HG03175 (cell line): ENCODE data around the gene SEMA5A.

Experiments used
- ATAC-seq: cut with Tn5 transposase; IDR thresholded peaks from one replicate; pipeline ENCODE4 v1.9.1; 2021; ENCODE audit warnings: mild to moderate bottlenecking, moderate library complexity; ENCODE audit not compliant: unreplicated experiment

The SEMA5A gene

DNA sequence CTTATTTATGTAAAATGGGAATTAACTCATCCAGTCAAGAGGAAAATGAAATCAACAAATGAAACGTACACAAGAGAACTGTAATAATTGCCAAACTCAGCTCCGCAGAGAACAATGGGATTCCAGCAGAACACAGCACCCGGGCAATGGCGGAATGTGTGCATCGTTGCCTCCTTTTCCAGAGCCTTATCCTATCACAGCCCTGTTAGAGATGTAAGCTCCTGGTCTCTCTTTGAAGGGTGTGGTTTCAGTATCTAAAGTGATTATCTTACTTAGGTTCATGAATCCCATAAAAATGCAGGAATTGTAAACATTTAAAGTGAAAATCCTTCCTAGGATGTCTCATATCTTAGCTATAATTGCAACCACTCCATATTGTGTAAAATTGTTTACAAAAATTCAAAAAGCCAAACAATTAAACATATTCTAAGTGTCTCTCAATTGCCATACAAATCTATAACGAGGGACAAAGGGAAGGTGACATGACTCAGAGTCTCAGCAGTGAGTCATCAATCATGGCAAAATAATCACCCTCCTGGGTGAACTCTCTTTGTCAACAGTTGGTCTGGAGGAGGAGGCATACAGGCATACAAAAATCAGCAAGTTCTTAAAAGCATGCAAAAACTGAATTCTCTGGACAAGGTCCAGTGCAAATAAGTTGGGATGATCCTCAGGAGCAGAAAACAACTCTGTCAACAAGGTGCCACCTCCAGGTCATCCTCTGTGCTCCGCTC lies 22.6 kb downstream of the SEMA5A start:
- ATAC-seq: no peak

DNA sequence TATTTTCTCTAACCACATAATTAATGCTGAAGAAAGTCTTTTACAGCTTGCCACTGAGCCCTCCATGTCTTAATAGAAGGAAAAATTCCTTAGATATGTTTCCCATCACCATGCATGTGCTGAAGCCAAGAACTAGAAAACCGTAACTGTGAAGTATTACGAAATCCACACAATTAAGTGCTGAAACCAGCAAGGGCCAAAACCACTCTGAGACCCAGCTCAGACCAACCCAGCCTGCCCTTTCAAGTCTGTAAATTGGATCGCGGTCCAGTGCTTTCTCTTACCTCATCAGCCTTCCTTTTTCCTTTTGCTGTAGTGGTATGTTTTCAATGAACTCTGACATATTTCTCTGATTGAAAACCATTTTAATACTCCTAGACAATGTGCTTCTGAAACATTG lies 26.3 kb downstream of the SEMA5A start:
- no peak for ATAC-seq

DNA sequence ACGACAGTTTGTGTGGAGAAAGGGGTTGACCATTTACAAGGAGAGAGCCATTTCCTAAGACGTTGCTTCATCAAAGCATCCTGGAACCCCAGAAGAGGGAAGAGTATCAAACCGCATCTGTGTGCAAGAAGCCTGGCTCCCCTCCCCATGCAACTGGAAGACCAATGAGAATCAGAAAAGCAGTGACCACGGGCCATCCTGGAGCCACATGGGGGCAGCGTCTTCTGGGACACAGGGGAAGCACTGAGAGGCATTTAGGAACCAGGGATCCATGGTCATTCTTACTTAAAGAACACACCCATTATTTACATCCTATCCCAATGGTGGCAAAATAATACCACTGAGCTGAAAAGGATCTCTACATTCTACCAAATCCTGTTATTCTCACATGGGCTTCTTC lies 29.3 kb downstream of the SEMA5A start:
- ATAC-seq: no peak

DNA sequence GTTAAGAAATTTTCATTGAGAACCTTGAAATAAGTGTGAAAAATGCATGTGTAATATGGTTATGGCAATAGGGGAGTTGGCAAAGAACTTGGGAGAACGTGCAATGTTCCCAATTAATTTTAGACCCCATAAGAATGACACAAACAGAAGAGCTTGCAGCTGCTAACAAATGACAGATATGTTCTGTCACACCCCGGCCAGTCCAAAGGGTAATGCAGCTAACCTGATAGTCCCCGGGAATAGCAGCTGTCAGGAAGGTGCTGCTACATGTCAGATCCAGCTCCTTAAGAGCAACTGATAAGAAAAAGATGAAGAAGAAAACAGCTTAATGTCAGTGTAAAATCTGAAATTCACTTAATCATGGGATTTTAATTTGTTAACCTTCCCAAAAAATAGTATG lies 30.4 kb downstream of the SEMA5A start:
- ATAC-seq: no peak

DNA sequence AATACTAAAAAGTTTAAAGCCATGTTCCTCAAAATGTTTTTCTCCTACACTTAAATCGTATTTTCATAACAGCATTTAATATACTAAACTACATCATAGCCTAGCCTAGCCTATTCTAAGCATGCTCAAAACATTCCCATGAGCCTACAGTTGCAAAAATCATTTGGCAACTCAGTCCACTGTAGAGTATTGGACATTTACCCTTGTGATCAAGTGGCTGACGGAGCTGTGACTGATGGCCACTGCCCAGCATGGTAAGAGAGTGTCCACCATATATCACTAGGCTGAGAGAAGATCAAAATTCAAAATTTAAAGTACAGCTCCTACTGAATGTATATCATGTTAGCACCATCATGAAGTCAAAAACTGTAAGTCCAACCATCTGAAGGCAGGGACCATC lies 30.9 kb downstream of the SEMA5A start:
- ATAC-seq: no peak

DNA sequence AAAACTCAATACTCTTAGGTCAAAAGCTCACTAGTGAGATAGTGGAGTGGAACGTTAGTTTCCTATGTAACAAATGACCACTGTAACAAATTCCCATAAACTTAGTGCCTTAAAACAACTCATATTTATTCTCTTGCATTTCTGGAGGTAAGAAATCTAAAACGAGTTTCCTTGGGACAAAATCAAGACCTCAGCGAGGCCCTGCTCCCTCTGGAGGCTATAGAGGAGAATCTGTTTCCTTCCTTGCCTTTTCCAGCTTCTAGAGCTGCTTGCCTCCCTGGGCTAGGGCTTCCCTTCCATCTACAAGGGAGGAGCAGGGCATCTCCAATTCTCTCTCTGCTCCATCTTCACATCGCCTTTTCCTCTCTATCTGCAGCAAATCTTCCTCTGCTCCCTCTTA lies 32.0 kb downstream of the SEMA5A start:
- no peak for ATAC-seq

DNA sequence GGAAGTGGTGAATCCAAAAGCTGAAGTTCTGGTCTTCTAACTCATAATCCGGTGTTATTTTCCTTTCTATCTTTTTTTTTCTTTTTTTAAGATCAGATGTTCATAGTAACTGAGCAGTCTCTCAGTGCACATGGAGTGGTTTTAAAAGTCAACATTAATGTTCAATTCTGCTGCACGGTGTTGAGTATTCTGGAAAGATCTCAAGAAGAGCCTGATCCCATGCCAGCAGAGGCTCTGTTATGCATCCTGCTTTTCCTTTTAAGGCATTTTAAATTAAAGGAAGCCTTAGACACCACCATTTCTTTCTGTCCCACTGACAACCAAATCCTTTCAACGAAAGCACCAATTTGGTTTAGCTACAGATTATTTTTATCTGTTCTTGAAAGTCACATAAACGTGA lies 33.4 kb downstream of the SEMA5A start:
- no peak for ATAC-seq

DNA sequence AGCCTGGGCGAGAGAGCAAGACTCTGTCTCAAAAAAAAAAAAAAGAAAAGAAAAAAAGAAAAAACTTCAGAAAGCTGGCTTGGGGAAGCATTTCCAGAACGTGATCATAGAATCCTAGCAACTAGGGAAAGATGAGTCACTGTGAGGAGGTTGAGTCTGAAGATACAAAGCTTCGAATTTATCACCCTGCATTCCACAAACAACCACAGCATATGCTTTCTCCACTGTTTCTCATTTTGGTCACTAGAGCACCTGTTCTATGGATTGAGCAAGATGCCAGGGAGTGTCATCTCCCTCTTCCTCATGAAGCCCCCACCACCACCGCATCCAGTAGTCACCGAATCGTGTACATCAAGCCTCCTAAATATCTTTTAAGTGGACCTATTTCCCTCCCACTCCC lies 37.9 kb downstream of the SEMA5A start:
- ATAC-seq: no peak

DNA sequence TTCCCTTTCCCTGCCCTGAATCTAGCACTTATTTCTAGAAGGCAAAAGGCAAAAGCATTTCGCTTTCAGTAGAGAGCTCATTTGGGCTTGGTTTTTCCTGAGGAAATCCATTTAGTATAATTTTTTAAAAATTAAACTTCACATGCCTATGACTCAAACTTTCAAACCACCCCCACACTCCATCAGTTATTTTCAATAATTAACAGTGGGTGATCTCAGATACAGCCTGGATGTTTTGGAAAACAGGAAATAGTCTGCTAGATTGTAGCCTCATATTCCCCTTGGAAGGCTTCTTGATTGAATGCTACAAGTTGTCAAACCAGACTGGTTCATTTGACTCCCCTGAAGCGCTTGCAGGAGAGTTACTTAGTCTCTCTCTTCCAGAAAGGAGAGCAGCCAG lies 40.6 kb downstream of the SEMA5A start:
- ATAC-seq: no peak

DNA sequence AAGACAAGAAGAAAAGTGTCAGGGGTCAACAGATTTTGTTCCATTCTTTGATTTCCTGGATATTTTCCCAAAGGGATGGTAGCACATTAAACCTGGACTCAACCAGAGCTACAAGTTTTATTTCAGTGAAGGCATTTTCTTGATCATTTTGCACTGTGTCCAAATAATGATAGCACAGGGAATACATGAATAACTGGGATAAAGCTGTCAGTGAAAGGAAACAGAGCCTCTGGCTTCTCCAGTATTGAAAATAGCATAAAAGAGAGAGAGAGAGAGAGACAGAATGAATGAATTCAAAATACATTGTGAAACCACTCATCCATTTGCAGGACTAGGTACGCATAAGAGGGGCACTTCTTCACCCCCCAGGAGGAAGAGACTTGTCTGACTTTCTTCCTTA lies 43.0 kb downstream of the SEMA5A start:
- ATAC-seq: no peak

DNA sequence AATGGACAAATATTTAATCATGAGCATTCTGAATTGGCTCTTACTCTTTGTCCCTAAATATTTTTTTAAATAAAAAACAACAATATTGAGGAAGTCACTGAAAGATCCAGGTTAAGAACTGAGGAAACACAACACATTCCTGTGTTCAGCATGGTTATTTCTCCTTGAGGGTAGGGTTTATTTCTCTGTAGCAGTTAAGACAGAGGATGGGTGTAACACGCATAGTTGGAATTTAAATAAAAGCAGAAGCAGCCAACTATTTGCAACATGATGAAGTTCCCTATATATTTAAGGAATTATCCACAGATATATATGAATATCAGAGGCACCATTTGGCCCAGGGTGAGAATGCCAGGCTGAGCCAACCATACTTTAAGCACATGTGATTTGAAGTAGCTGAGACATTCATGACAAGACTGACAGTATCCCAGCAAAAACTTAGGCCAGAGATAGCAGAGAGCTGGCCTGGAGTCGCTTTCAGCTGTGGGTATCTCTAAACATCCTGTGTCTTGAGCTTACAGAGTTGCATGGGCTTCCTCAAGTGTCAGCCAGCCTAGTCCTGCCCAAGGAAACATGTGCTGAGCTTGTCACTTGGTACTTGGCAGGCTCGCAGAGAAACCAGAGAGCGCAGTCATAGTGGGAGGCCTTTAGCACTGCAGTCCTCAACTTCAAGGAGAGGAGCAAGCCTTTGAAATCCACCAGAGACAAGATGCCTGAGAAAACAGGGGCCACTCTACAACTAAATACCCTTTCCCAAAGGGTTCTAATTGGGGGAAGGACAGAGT lies 43.6 kb downstream of the SEMA5A start:
- no peak for ATAC-seq

DNA sequence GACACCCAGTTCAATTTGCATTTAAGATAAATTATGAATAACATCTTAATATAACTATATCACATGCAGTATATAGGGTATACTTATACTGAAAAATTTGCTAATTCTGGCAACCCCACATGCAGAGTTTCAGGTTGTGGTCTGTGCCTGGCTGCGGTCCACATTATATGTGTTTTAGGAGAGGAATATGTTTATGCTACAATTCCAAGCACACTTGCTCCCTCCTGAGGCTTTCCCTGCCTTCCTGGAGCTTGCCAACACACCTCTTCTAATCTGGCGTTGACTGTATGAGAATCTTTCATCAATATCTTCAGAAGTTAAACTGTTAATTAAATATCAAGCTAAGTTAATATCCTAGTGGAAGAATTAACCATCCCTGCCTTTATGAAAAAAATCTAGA lies 45.2 kb downstream of the SEMA5A start:
- ATAC-seq: no peak

DNA sequence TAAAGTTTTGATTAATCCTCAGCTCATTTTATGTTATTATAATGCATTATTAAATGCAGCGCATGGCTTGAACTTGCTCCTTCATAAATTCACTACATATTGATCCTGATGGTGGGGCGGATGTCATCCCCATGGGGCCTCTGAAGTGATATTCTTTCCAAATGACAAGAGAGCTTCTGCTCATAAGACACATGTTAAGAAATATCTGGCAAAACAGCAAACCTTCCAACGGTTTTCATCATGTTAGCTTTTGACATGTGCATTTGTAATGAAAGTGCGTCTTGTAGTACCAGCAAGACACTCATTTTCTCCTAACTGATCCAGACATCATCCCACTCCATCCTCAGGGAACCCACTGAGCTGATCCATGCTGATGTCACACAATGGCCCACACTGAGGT lies 45.7 kb downstream of the SEMA5A start:
- no peak for ATAC-seq

DNA sequence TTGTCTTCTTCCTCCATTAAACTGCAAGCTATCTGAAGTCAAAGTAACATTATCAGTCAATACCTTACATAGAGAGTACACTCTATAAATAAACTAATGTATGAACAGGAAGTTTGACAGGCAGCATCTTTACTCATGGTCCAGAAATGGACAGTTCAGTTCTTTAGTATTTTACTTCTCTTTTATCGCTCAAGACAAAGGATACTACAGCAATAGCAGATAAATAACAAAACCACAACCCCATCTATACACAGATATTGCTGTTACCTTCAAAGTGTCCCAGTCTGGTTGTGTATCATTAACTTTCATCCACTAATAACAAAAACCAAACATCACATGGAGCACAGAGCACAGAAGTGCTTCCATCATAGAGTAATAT lies 46.4 kb downstream of the SEMA5A start:
- peak; percentile 71 for ATAC-seq

DNA sequence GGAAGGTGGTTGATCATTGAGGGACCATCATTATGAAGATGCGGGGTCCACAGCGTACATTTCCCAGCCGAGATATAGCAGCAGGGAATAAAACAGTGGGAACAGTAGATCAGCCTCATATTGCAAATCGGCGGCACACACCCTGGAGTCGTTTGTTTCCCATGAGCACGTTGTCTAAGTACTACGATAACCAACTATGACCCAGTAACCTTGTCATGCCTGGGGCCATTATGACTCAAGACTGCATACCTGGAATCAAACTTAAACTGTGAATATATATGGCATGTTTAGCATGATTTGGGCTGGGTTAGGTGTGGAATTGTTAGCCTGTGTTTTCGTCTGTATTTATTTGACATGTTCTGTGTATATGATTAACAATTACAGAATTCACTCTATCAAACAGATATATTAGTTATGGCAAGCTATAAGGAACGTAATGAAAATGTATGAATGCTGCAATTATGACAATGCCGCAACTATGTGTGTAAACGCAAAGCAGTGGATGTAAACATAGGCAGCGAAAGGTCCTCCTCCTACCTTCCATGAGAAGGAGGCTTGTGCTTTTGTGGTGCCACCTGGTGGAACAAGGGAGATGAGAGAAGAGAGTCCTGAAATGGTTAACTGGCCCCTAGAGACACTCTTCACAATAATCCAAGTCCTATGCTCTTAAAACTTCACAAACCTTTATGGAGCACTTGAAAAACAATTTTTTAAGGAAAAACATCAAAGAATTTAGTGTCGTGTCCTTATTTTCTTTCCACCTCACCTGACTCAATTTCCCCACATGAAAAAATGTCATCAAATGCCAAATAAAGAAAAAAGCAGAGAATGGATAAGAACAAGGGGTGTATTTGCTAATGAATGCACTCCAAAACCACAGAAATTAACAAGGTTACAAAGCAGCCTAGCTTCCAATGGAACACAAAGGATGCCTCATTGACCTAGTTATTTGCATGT lies 47.1 kb downstream of the SEMA5A start:
- ATAC-seq: no peak

DNA sequence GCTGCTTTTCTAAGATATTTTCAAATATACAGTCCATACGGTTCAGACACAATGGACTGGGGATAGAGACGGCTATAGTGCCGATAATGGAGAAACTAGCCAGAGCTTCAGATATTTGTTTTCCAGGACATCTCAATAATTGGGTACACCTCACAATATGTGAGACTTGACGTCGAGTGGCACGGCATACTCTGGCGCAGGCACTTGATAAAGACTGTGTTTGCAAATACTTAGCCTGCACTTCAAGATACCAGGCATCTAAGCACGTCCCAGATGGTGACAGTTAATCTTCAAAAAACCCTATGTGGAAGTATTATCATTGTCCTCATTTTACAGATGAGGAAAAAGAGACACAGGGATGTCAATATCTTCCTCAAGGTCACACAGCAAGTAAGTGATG lies 48.5 kb downstream of the SEMA5A start:
- no peak for ATAC-seq

DNA sequence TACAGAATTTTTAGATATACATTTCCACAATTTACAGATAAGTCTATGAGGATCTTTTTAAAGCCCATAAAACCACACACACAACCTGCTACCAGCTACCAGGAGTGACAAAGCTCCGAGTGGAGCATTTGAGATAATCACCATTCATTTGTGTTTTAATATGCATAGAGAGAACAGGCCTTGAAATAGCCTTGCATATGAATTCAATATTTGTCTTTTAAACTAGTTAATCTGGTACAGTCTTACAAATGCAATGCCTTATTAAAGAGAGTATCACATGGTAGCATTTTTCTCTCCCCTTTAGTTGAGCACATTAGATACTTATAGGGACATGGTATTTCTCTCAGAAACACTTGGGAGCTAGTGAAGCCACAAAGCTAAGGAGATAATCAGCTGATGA lies 49.1 kb downstream of the SEMA5A start:
- no peak for ATAC-seq

DNA sequence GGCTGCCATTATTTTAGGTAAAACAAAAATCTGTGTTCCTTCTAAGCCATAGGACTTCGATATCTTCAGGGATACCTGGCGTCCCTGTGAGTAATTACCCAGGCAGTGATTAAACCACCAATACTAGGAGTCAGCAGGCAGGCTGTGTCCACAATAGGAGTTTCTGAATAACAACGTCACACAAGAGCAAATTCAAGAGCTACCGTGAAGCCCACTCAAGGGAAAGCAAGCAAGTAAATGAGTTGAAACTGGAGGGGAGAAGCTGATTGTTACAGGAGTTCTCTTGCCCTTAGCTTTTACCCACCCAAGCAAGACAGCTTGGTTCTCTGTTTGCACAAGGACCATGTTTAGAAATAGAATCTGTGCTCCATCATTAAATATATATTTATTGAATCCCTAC lies 50.8 kb downstream of the SEMA5A start:
- no peak for ATAC-seq

DNA sequence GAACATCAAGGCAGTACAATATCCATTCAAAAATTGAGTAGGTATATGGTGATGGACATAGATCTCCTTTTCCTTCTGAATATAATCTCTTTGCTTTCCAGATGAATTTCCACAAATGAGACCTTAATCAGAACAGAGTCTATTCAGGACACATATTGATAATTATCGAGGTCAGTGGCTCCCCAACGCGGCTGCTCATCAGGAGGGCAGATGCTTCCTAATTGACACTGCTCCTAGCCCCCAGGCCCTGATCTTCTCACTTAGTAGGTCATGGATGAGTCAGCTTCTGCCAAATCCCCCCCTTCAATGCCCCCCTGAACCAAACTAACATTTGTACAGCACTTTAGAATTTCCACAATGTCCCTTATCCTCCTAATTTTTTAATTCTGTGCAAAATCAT lies 51.6 kb downstream of the SEMA5A start:
- no peak for ATAC-seq

DNA sequence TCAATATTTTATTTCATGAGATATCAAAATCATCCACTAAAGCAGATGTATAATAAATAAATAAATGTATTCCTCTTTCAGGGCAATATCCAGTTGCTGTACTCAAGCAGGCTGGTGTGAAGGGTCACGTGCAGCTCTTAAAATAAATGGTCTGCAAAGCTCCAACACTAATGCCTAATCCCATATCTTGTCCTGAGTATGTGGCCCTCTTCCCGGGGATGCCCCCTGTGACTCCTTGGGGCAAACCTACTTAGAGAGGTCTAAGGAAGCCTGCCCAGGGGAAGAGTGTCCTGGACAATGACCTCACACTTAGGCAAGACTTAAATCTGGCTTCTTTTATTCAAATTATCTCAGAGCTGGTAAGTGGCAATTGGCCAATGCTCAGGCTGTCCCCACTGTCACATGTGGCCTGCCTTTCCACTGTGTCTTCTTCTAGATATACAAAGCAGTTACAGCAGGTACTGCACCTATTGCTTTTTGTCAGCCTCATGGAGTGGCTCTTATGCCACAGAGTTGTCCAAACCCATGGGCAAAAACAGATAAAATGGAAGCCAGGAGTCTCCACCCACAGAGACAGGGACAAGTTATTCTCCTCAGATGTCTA lies 55.3 kb downstream of the SEMA5A start:
- no peak for ATAC-seq

DNA sequence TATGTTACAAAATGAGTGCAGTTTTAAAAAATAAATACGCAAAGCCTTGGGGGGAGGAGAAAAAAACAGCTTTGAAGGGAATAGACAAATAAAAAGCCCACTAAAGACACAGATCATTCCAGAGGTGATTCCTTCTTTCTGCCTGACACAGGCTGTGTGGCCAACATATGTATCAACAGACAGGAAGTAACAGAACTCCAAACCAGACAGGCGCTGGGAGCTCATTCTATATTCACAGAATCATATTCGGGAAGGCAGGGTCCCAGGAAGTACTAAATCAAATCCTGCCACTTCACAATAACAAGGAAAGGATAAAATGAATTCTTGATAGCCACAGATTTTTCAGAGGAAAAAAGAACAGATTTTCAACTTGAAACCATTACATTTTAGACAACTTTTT lies 62.1 kb downstream of the SEMA5A start:
- no peak for ATAC-seq
